ENCODE measurements around the gene LRMDA. TPM values are rescaled to one million over a fixed set of nuclear protein-coding genes. Genes with fewer than 3 reads are reported as not detected.

Gene LRMDA
- total RNA-seq, 2 experiments from 2014 or later, result not detected

GRCh38 chr10:76429368-76430060, 998.1 kb downstream of the LRMDA start:
- BruUV-seq (replicated peaks), result no TSS peak
- no peaks in the 10 kb centered on the region for H3K9me3 ChIP-seq (ENCODE audit: low read length)
- H3K36me3 ChIP-seq (ENCODE audit: insufficient read depth, low read length), result no peaks in the 10 kb centered on the region
- CTCF ChIA-PET (ENCODE audit: unreplicated experiment), result no interaction called here
- intact Hi-C loops (cut with micrococcal nuclease; ENCODE audit: unreplicated experiment), result no loop called here
- no peak overlapping the region for H3K27ac ChIP-seq (ENCODE audit: low read depth, low read length, poor library complexity, severe bottlenecking)
- POLR2A ChIA-PET, result interaction anchor here (0.6 to 1.0 kb wide), 4 partner anchors 10 to 1029 kb away, joined by 3 to 4 read pairs (median 3); no protein-coding TSS in a partner anchor
- H3K4me3 ChIP-seq (ENCODE audit: low read depth, low read length, poor library complexity, severe bottlenecking), result no peak overlapping the region
- no peak overlapping the region for H3K4me2 ChIP-seq (ENCODE audit: low read length)
- DNase-seq (ENCODE audit: low spot score), result no peak
- H3K9me2 ChIP-seq (ENCODE audit: insufficient read depth, low read length), result no peaks in the 10 kb centered on the region
- no peak for TF ChIP-seq EZH2phosphoT487 (IDR thresholded peaks at IDR 0.05; ENCODE audit: borderline replicate concordance, low read depth, low read length)
- no peak for TF ChIP-seq CTCF (conservative IDR thresholded peaks at IDR 0.05; ENCODE audit: low read length)
- H2AFZ ChIP-seq (ENCODE audit: low read length), result no peak overlapping the region
- H3K79me2 ChIP-seq (ENCODE audit: insufficient read depth, low read depth, low read length), result no peaks in the 10 kb centered on the region
- no peaks in the 10 kb centered on the region for H4K20me1 ChIP-seq (ENCODE audit: insufficient read depth, low read length)
- no peaks in the 10 kb centered on the region for H3K4me1 ChIP-seq (ENCODE audit: insufficient read depth, low read length, poor library complexity, severe bottlenecking)

GRCh38 chr10:76430061-76430645, 998.7 kb downstream of the LRMDA start:
- no peaks in the 10 kb centered on the region for H3K36me3 ChIP-seq (ENCODE audit: insufficient read depth, low read length)
- no peak overlapping the region for H3K4me2 ChIP-seq (ENCODE audit: low read length)
- intact Hi-C loops (cut with micrococcal nuclease; ENCODE audit: unreplicated experiment), result no loop called here
- no peaks in the 10 kb centered on the region for H3K9me2 ChIP-seq (ENCODE audit: insufficient read depth, low read length)
- no peak overlapping the region for H3K4me3 ChIP-seq (ENCODE audit: low read depth, low read length, poor library complexity, severe bottlenecking)
- BruUV-seq (replicated peaks), result no TSS peak
- no peaks in the 10 kb centered on the region for H3K9me3 ChIP-seq (ENCODE audit: low read length)
- POLR2A ChIA-PET, result interaction anchor here (0.7 to 1.0 kb wide), 3 partner anchors 10 to 1028 kb away, joined by 3 to 4 read pairs (median 3); no protein-coding TSS in a partner anchor
- no peak for DNase-seq (ENCODE audit: low spot score)
- TF ChIP-seq CTCF (conservative IDR thresholded peaks at IDR 0.05; ENCODE audit: low read length), result no peak
- H3K79me2 ChIP-seq (ENCODE audit: insufficient read depth, low read depth, low read length), result no peaks in the 10 kb centered on the region
- H4K20me1 ChIP-seq (ENCODE audit: insufficient read depth, low read length), result no peaks in the 10 kb centered on the region
- H3K4me1 ChIP-seq (ENCODE audit: insufficient read depth, low read length, poor library complexity, severe bottlenecking), result no peaks in the 10 kb centered on the region
- H3K27ac ChIP-seq (ENCODE audit: low read depth, low read length, poor library complexity, severe bottlenecking), result no peak overlapping the region
- H2AFZ ChIP-seq (ENCODE audit: low read length), result no peak overlapping the region
- CTCF ChIA-PET (ENCODE audit: unreplicated experiment), result no interaction called here

Data from OCI-LY7 (cell line).